NT2/D1 (cell line): ENCODE results near the gene CFTR.

Experiments
- YY1 ChIP-seq: IDR thresholded peaks from 2 replicates; pipeline ENCODE4 v1.6.1; 2011; ENCODE audit not compliant: insufficient read length, insufficient read depth
- ZNF274 ChIP-seq: IDR thresholded peaks from 2 replicates; pipeline ENCODE4 v1.6.1; 2011; ENCODE audit warnings: mild to moderate bottlenecking, low read depth, low read length

GRCh38 chr7:117690147-117690546, 210.3 kb downstream of the CFTR start:
- TF ChIP-seq YY1 (no peak), ZNF274 (no peak)
